Osteocyte (in vitro differentiated cells): ENCODE measurements around the gene RPL7L1. TPM values are rescaled to one million over a fixed set of nuclear protein-coding genes. Genes with fewer than 3 reads are reported as not detected.
"Not testable (repeated sequence)": the region's sequence is repeated elsewhere in the genome, so short reads cannot be mapped to it uniquely, and the experiment has no call there.

Experiments
- DNase-seq: peaks from one replicate; pipeline ENCODE4 v3.0.0; 2021; ENCODE audit warnings: mixed read lengths; ENCODE audit not compliant: unreplicated experiment; ENCODE audit errors: extremely low spot score
- H3K27ac Mint-ChIP-seq: one replicate; pipeline ENCODE4 v1.8.0; 2021; ENCODE audit warnings: mild to moderate bottlenecking, mixed read lengths; ENCODE audit not compliant: unreplicated experiment
- H3K27me3 Mint-ChIP-seq: one replicate; pipeline ENCODE4 v1.8.0; 2021; ENCODE audit warnings: mixed read lengths; ENCODE audit not compliant: unreplicated experiment
- H3K36me3 Mint-ChIP-seq: one replicate; pipeline ENCODE4 v1.8.0; 2021; ENCODE audit warnings: mixed read lengths; ENCODE audit not compliant: unreplicated experiment
- H3K4me1 Mint-ChIP-seq: one replicate; pipeline ENCODE4 v1.8.0; 2021; ENCODE audit warnings: mixed read lengths; ENCODE audit not compliant: unreplicated experiment
- H3K4me3 Mint-ChIP-seq: one replicate; pipeline ENCODE4 v1.8.0; 2021; ENCODE audit warnings: mild to moderate bottlenecking, moderate library complexity, mixed read lengths; ENCODE audit not compliant: unreplicated experiment
- H3K9me3 Mint-ChIP-seq: one replicate; pipeline ENCODE4 v1.8.0; 2021; ENCODE audit warnings: mixed read lengths; ENCODE audit not compliant: unreplicated experiment
- total RNA-seq: library from RNA; stranded (reverse); gene quantifications from 2 replicates; pipeline ENCODE4 v1.2.1, GENCODE V29; 2021
- TF ChIP-seq, protein P1 (sequence below): fragments of 200-600 bp; sonication (generic); IDR thresholded peaks from 2 replicates; pipeline ENCODE4 v1.5.0; 2021; ENCODE audit warnings: antibody characterized with exemption, mild to moderate bottlenecking, moderate library complexity

The RPL7L1 gene
- total RNA-seq, 1 donor from 2014 or later = 77.4 TPM

DNA sequence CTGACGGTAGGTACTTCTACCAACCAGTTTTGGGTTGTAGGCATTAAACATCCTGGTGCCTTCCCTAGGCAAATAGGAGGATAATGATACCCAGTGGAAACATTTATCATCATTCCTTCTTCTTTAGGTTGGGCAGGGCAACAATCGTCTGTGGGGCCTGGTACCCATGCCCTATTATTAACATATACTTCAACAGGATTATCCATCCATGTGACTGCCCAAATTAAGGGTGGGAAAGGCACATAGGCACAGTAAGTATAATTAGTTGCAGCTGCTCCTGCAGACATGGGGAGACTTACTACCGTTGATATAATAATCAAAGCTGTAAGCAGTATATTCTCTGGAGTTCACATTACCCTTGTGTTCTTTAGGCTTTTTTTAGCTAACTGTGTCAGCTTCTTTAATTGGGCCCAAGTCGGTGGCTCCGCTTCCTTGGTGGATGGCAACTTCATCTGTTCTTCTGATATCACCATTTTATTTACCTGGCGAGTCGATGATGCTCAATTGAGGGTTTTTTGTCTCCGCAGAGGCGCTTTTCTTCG lies 16.8 kb downstream of the RPL7L1 start:
- no peak overlapping the region for H3K27ac Mint-ChIP-seq
- H3K4me3 Mint-ChIP-seq = no peak overlapping the region
- no peaks in the 10 kb centered on the region for H3K27me3 Mint-ChIP-seq
- TF ChIP-seq, protein P1, sequence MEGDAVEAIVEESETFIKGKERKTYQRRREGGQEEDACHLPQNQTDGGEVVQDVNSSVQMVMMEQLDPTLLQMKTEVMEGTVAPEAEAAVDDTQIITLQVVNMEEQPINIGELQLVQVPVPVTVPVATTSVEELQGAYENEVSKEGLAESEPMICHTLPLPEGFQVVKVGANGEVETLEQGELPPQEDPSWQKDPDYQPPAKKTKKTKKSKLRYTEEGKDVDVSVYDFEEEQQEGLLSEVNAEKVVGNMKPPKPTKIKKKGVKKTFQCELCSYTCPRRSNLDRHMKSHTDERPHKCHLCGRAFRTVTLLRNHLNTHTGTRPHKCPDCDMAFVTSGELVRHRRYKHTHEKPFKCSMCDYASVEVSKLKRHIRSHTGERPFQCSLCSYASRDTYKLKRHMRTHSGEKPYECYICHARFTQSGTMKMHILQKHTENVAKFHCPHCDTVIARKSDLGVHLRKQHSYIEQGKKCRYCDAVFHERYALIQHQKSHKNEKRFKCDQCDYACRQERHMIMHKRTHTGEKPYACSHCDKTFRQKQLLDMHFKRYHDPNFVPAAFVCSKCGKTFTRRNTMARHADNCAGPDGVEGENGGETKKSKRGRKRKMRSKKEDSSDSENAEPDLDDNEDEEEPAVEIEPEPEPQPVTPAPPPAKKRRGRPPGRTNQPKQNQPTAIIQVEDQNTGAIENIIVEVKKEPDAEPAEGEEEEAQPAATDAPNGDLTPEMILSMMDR = no peak
- peaks cover 15% of the 10 kb centered on the region for H3K4me1 Mint-ChIP-seq
- no peaks in the 10 kb centered on the region for H3K36me3 Mint-ChIP-seq
- H3K9me3 Mint-ChIP-seq = no peaks in the 10 kb centered on the region
- no peak for DNase-seq

DNA sequence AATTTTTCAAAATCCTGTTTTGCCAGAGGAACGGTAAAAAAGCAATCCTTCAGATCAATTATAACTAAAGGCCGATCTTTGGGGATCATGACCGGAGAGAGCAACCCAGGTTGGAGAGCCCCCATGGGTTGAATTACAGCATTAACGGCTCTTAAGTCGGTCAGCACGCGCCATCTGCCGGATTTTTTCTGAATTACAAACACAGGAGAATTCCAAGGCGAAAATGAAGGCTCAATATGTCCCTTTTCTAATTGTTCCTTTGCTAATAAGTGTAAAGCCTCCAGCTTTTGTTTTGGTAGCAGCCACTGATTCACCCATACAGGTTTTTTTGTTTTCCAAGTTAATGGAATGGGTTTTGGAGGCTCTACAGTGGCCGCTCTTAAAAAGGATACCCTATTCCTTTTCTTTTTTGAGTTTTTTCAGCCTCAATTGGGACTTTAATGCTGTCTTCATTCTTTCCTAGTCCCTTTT lies 19.5 kb downstream of the RPL7L1 start:
- no peaks in the 10 kb centered on the region for H3K27me3 Mint-ChIP-seq
- TF ChIP-seq, protein P1 = peak; percentile 74
- peaks cover 21% of the 10 kb centered on the region for H3K4me1 Mint-ChIP-seq
- peak overlapping the region; percentile 35 for H3K4me3 Mint-ChIP-seq
- DNase-seq = no peak
- H3K9me3 Mint-ChIP-seq = no peaks in the 10 kb centered on the region
- H3K27ac Mint-ChIP-seq = no peak overlapping the region
- H3K36me3 Mint-ChIP-seq = no peaks in the 10 kb centered on the region

DNA sequence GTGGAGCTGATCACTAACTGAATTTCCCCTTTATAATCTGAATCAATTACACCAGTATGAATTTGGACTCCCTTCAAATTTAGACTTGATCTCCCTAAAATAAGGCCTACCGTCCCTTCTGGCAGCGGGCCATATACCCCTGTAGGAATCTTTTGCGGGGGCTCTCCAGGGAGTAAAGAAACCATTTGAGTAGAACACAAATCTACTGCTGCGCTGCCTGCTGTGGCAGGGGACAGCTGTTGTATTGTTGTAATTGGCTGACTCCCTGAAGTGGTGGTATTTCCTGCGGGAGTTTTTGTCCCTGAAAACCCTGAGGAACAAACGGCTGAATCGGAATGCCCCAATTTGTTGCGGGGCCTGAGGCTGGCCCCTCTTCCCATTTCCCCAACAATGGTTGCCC lies 20.5 kb downstream of the RPL7L1 start:
- TF ChIP-seq, protein P1 = no peak
- Mint-ChIP-seq H3K27ac (no peak overlapping the region), H3K4me1 (peaks cover 21% of the 10 kb centered on the region)

GRCh38 chr6:42901538-42901957 lies 22.1 kb downstream of the RPL7L1 start:
- Mint-ChIP-seq H3K9me3 (no peaks in the 10 kb centered on the region), H3K4me3 (peak overlapping the region; percentile 54), H3K27ac (no peak overlapping the region), H3K36me3 (no peaks in the 10 kb centered on the region), H3K27me3 (no peaks in the 10 kb centered on the region), H3K4me1 (peaks cover 21% of the 10 kb centered on the region)
- peak; percentile 88 for DNase-seq
- TF ChIP-seq, protein P1 = peak; percentile 87

More for the DNA sequence above, 20.5 kb downstream of the RPL7L1 start:
- Mint-ChIP-seq H3K36me3 (no peaks in the 10 kb centered on the region), H3K9me3 (no peaks in the 10 kb centered on the region), H3K27me3 (no peaks in the 10 kb centered on the region), H3K4me3 (no peak overlapping the region)
- no peak for DNase-seq

DNA sequence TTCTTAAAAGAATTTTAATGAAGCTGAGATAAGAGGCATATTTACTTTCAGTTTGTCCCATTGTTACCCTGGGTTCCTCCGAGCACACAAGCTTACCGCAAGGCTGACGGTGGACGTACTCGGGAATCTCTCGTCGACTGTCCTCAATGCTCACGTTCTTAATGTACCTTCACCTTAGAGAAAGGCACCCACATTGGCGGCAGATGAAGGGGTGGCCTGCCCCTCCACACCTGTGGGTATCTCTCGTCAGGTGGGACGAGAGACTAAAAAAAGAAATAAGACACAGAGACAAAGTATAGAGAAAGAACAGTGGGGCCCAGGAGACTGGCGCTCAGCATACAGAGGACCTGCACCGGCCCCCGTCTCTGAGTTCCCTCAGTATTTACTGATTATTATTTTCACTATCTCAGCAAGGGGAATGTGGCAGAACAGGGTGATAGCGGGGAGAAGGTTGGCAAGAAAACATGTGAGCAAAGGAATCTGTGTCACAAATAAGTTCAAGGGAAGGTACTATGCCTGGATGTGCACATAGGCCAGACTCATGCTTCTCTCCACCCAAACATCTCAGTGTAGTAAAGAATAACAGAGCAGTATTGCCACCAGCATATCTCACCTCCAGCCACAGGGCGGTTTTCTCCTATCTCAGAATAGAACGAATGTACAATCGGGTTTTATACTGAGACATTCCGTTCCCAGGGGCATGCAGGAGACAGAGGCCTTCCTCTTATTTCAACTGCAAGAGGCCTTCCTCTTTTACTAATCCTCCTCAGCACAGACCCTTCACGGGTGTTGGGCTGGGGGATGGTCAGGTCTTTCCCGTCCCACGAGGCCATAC lies 23.2 kb downstream of the RPL7L1 start:
- not testable (repeated sequence) for H3K9me3 Mint-ChIP-seq, H3K4me3 Mint-ChIP-seq, DNase-seq, H3K27ac Mint-ChIP-seq, H3K36me3 Mint-ChIP-seq, H3K27me3 Mint-ChIP-seq
- peaks cover 21% of the 10 kb centered on the region for H3K4me1 Mint-ChIP-seq
